ENCODE results near the gene UBLCP1. TPM values are rescaled to one million over a fixed set of nuclear protein-coding genes. Genes with fewer than 3 reads are reported as not detected.

Gene UBLCP1
- total RNA-seq, 1 experiment from 2014 or later = 8.9 TPM

GRCh38 chr5:159243385-159243784, 19.7 kb upstream of the UBLCP1 start:
- Histone ChIP-seq H3K4me1 (ENCODE audit: insufficient read depth, low read length) (peaks cover 17% of the 10 kb centered on the region), H2AFZ (ENCODE audit: low read length) (no peak overlapping the region), H4K20me1 (ENCODE audit: low read length) (no peaks in the 10 kb centered on the region), H3F3A (ENCODE audit: low read length, unreplicated experiment) (no peaks in the 10 kb centered on the region), H3K27me3 (ENCODE audit: low read length) (no peaks in the 10 kb centered on the region), H3K36me3 (ENCODE audit: low read depth, low read length) (no peaks in the 10 kb centered on the region), H3K9me2 (replicated peaks; ENCODE audit: low read length) (no peaks in the 10 kb centered on the region), H3K9ac (ENCODE audit: low read length) (no peak overlapping the region), H3K4me2 (ENCODE audit: low read length) (no peak overlapping the region), H3K9me3 (ENCODE audit: low read length) (no peaks in the 10 kb centered on the region), H3K4me3 (ENCODE audit: low read length) (no peak overlapping the region), H3K79me2 (ENCODE audit: low read length) (no peaks in the 10 kb centered on the region), H3K27ac (ENCODE audit: low read length) (no peak overlapping the region)
- no TSS peak for BruUV-seq (replicated peaks)
- POLR2A ChIA-PET (ENCODE audit: unreplicated experiment) = no interaction called here
- CTCF ChIA-PET = no interaction called here
- DNase-seq (no peak), ATAC-seq (no peak)
- intact Hi-C loops (cut with micrococcal nuclease) = no loop called here
- TF ChIP-seq EZH2 (IDR thresholded peaks at IDR 0.05; ENCODE audit: low read length, unreplicated experiment) (no peak), EZH2phosphoT487 (IDR thresholded peaks at IDR 0.05; ENCODE audit: borderline replicate concordance, low read length) (no peak), CTCF (conservative IDR thresholded peaks at IDR 0.05; ENCODE audit: low read depth, low read length) (no peak)

GRCh38 chr5:159244163-159244562, 18.9 kb upstream of the UBLCP1 start:
- Histone ChIP-seq H3K9me2 (replicated peaks; ENCODE audit: low read length) (no peaks in the 10 kb centered on the region), H3K4me2 (ENCODE audit: low read length) (no peak overlapping the region), H4K20me1 (ENCODE audit: low read length) (no peaks in the 10 kb centered on the region), H3K79me2 (ENCODE audit: low read length) (no peaks in the 10 kb centered on the region), H3K4me1 (ENCODE audit: insufficient read depth, low read length) (peaks cover 17% of the 10 kb centered on the region), H3F3A (ENCODE audit: low read length, unreplicated experiment) (no peaks in the 10 kb centered on the region), H2AFZ (ENCODE audit: low read length) (no peak overlapping the region), H3K27me3 (ENCODE audit: low read length) (no peaks in the 10 kb centered on the region), H3K27ac (ENCODE audit: low read length) (no peak overlapping the region), H3K9ac (ENCODE audit: low read length) (no peak overlapping the region), H3K36me3 (ENCODE audit: low read depth, low read length) (no peaks in the 10 kb centered on the region), H3K4me3 (ENCODE audit: low read length) (no peak overlapping the region), H3K9me3 (ENCODE audit: low read length) (no peaks in the 10 kb centered on the region)
- no peak for ATAC-seq
- ChIA-PET POLR2A (ENCODE audit: unreplicated experiment) (no interaction called here), CTCF (no interaction called here)
- TF ChIP-seq CTCF (conservative IDR thresholded peaks at IDR 0.05; ENCODE audit: low read depth, low read length) = no peak
- no peak for TF ChIP-seq EZH2phosphoT487 (IDR thresholded peaks at IDR 0.05; ENCODE audit: borderline replicate concordance, low read length)
- TF ChIP-seq EZH2 (IDR thresholded peaks at IDR 0.05; ENCODE audit: low read length, unreplicated experiment) = no peak
- no peak for DNase-seq
- no TSS peak for BruUV-seq (replicated peaks)
- intact Hi-C loops (cut with micrococcal nuclease) = no loop called here

- no peak for DNase-seq
- peaks cover 14% of the 10 kb centered on the region for H3K4me1 ChIP-seq (ENCODE audit: insufficient read depth, low read length)
- no TSS peak for BruUV-seq (replicated peaks)
- H4K20me1 ChIP-seq (ENCODE audit: low read length) = no peaks in the 10 kb centered on the region
- no peak for TF ChIP-seq EZH2 (IDR thresholded peaks at IDR 0.05; ENCODE audit: low read length, unreplicated experiment)
- no peak for TF ChIP-seq EZH2phosphoT487 (IDR thresholded peaks at IDR 0.05; ENCODE audit: borderline replicate concordance, low read length)
- TF ChIP-seq CTCF (conservative IDR thresholded peaks at IDR 0.05; ENCODE audit: low read depth, low read length) = no peak
- H3K4me3 ChIP-seq (ENCODE audit: low read length) = no peak overlapping the region
- intact Hi-C loops (cut with micrococcal nuclease) = no loop called here
- no peaks in the 10 kb centered on the region for H3K79me2 ChIP-seq (ENCODE audit: low read length)
- H3K9me3 ChIP-seq (ENCODE audit: low read length) = no peaks in the 10 kb centered on the region
- ATAC-seq = no peak
- no peaks in the 10 kb centered on the region for H3K27me3 ChIP-seq (ENCODE audit: low read length)
- H3K4me2 ChIP-seq (ENCODE audit: low read length) = no peak overlapping the region
- H3K27ac ChIP-seq (ENCODE audit: low read length) = no peak overlapping the region
- ChIA-PET CTCF (no interaction called here), POLR2A (ENCODE audit: unreplicated experiment) (no interaction called here)
- no peak overlapping the region for H3K9ac ChIP-seq (ENCODE audit: low read length)
- no peak overlapping the region for H2AFZ ChIP-seq (ENCODE audit: low read length)
- no peaks in the 10 kb centered on the region for H3F3A ChIP-seq (ENCODE audit: low read length, unreplicated experiment)
- H3K9me2 ChIP-seq (replicated peaks; ENCODE audit: low read length) = no peaks in the 10 kb centered on the region
- H3K36me3 ChIP-seq (ENCODE audit: low read depth, low read length) = no peaks in the 10 kb centered on the region
Observed at GRCh38 chr5:159244890-159245289, 18.2 kb upstream of the UBLCP1 start.
